OCI-LY1 (cell line): ENCODE data around the gene B3GNT3.

Experiments
- H2AFZ ChIP-seq: fragments of 200-600 bp; sonication (generic), shearing (Covaris generic); 2 replicates; pipeline ENCODE4 v1.6.0; 2014; ENCODE audit warnings: antibody characterized with exemption, mild to moderate bottlenecking, low read length
- H3F3A ChIP-seq: fragments of 200-600 bp; sonication (generic), shearing (Covaris generic); 2 replicates; pipeline ENCODE4 v1.6.0; 2014; ENCODE audit warnings: mild to moderate bottlenecking, antibody characterized with exemption, low read length, moderate library complexity; ENCODE audit not compliant: insufficient read depth
- H3K27ac ChIP-seq: fragments of 200-600 bp; sonication (generic); 2 replicates; pipeline ENCODE4 v1.5.1; 2014; ENCODE audit warnings: low read length, mixed run types, mild to moderate bottlenecking, low read depth; ENCODE audit not compliant: poor library complexity, severe bottlenecking
- H3K27me3 ChIP-seq: fragments of 200-600 bp; sonication (generic); 2 replicates; pipeline ENCODE4 v1.6.0; 2014; ENCODE audit warnings: antibody characterized with exemption, mild to moderate bottlenecking, low read length, moderate library complexity; ENCODE audit not compliant: insufficient read depth
- H3K36me3 ChIP-seq: fragments of 200-600 bp; sonication (generic); 2 replicates; pipeline ENCODE4 v1.6.1; 2014; ENCODE audit warnings: mild to moderate bottlenecking, antibody characterized with exemption, low read length, moderate library complexity, mixed read lengths; ENCODE audit not compliant: insufficient read depth
- H3K4me1 ChIP-seq: fragments of 200-600 bp; sonication (generic); 2 replicates; pipeline ENCODE4 v1.5.1; 2014; ENCODE audit warnings: mild to moderate bottlenecking, low read length, moderate library complexity; ENCODE audit not compliant: insufficient read depth, severe bottlenecking
- H3K4me2 ChIP-seq: fragments of 200-600 bp; sonication (generic), shearing (Covaris generic); 2 replicates; pipeline ENCODE4 v1.6.1; 2014; ENCODE audit warnings: low read length
- H3K4me3 ChIP-seq: fragments of 200-600 bp; sonication (generic); 2 replicates; pipeline ENCODE4 v1.5.1; 2014; ENCODE audit warnings: low read length, low read depth, mild to moderate bottlenecking, mixed read lengths; ENCODE audit not compliant: poor library complexity, severe bottlenecking
- H3K79me2 ChIP-seq: fragments of 200-600 bp; shearing (Covaris generic); 2 replicates; pipeline ENCODE4 v1.6.1; 2016; ENCODE audit warnings: mixed run types, low read length, mixed read lengths; ENCODE audit not compliant: insufficient read depth
- H3K9ac ChIP-seq: fragments of 200-600 bp; sonication (generic), shearing (Covaris generic); 2 replicates; pipeline ENCODE4 v1.6.1; 2014; ENCODE audit warnings: mild to moderate bottlenecking, low read length, mixed read lengths
- H3K9me2 ChIP-seq: fragments of 200-600 bp; sonication (generic), shearing (Covaris generic); 2 replicates; pipeline ENCODE4 v1.6.1; 2014; ENCODE audit warnings: low read depth, mild to moderate bottlenecking, low read length, mixed read lengths
- H3K9me3 ChIP-seq: fragments of 200-600 bp; shearing (Covaris generic); 2 replicates; pipeline ENCODE4 v1.6.1; 2014; ENCODE audit warnings: low read length, mixed read lengths
- H4K20me1 ChIP-seq: fragments of 200-600 bp; sonication (generic), shearing (Covaris generic); 2 replicates; pipeline ENCODE4 v1.6.0; 2016; ENCODE audit warnings: mild to moderate bottlenecking, low read length; ENCODE audit not compliant: insufficient read depth
- CTCF ChIP-seq: fragments of 200-600 bp; sonication (generic), shearing (Covaris generic); IDR thresholded peaks from 2 replicates; pipeline ENCODE4 v1.5.1; 2017; ENCODE audit warnings: mild to moderate bottlenecking, antibody characterized with exemption, low read length, moderate library complexity, mixed read lengths
- EZH2 ChIP-seq: fragments of 200-600 bp; sonication (generic), shearing (Covaris generic); IDR thresholded peaks from 2 replicates; pipeline ENCODE4 v1.8.0; 2017; ENCODE audit warnings: borderline replicate concordance, mixed run types, mild to moderate bottlenecking, antibody characterized with exemption, low read length, moderate library complexity, mixed read lengths

B3GNT3 gene

GRCh38 chr19:17754634-17755442 is 40.1 kb upstream of the B3GNT3 start:
- Histone ChIP-seq H3K9me3 (no peaks in the 10 kb centered on the region), H3K4me2 (peak overlapping the region; percentile 26; the same call in 1 of the 2 replicates), H3K9me2 (no peaks in the 10 kb centered on the region), H3K79me2 (0 out of 2 replicates have a peak, but pooled peaks cover 7% of the 10 kb centered on the region), H3K36me3 (peaks cover 43% of the 10 kb centered on the region), H2AFZ (no peak overlapping the region), H3F3A (no peaks in the 10 kb centered on the region; the same call in 1 of the 2 replicates), H3K4me3 (no peak overlapping the region), H3K9ac (peak overlapping the region; percentile 28; the same call in 1 of the 2 replicates), H4K20me1 (no peaks in the 10 kb centered on the region), H3K27ac (peak overlapping the region; percentile 83), H3K27me3 (no peaks in the 10 kb centered on the region), H3K4me1 (peaks cover 64% of the 10 kb centered on the region)
- no peak for TF ChIP-seq EZH2
- peak; percentile 57 for TF ChIP-seq CTCF

DNA sequence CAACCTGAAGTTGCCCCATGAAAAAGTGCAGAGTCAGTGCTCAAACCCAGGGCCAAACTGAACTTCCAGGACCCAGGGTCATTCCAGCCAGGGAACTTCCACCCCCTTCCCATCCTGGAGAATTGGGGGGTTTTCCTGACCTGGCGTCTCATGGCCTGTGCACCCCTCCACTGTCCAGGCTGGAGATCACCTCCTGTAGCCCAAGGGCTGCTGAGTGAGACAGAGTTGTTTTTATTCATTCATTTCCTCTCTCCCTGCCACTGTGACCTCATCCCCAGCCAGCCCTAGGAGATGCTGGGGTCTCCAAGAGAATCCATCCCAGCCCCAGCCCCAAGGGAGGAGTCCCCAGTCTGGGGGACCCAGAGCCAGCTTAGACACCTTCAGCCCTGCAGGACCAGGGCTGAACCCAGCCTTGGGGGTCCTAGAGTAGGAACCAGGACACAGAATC is 39.5 kb upstream of the B3GNT3 start:
- peak overlapping the region; percentile 28; the same call in 1 of the 2 replicates for H3K9ac ChIP-seq
- no peaks in the 10 kb centered on the region; the same call in 1 of the 2 replicates for H3F3A ChIP-seq
- 0 out of 2 replicates have a peak overlapping the region, but pooled peaks have one; percentile 9 for H3K4me2 ChIP-seq
- H2AFZ ChIP-seq, result no peak overlapping the region
- H3K4me1 ChIP-seq, result peaks cover 58% of the 10 kb centered on the region
- H3K79me2 ChIP-seq, result 0 out of 2 replicates have a peak, but pooled peaks cover 4% of the 10 kb centered on the region
- TF ChIP-seq CTCF (no peak), EZH2 (no peak)
- peaks cover 48% of the 10 kb centered on the region for H3K36me3 ChIP-seq
- H3K27me3 ChIP-seq, result no peaks in the 10 kb centered on the region
- no peaks in the 10 kb centered on the region for H3K9me3 ChIP-seq
- no peaks in the 10 kb centered on the region for H4K20me1 ChIP-seq
- peak overlapping the region; percentile 83 for H3K27ac ChIP-seq
- H3K4me3 ChIP-seq, result no peak overlapping the region
- H3K9me2 ChIP-seq, result no peaks in the 10 kb centered on the region

DNA sequence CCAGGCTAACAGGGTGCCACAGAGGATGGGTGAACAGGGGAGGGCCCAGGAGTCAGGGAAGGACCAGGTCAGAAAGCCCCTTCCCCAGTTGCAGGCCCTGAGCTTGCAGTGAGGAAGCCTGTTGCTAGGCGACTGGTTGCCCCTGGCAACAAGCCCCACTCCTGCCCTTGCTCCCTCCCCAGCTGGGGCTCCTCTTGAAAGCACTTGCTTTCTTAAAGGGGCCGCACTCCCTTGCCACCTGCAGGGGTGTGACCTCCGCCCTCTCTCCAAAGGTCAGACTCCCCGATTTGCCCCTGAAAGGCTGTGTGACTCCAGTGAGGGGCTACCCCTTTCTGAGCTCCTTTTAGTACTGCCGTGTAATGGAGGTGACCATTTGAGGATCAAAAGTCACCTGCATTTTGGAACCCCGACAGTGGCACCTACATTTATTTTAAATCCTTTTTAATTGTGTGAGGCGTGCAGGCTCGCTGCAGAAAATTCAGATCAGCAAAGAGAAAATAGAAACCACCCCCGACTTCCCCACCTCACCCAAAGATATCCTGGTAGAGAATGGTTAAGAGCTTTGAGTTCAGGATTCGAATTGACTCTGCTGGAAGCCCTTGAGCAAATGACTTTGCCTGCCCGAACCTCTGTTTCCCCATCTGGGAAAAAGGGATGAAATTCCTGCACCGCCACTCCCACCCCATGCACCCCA is 38.8 kb upstream of the B3GNT3 start:
- Histone ChIP-seq H3K4me3 (no peak overlapping the region), H3K4me2 (0 out of 2 replicates have a peak overlapping the region, but pooled peaks have one; percentile 9)

More for the DNA sequence above, 38.8 kb upstream of the B3GNT3 start:
- Histone ChIP-seq H3K9me2 (no peaks in the 10 kb centered on the region), H3K36me3 (peaks cover 54% of the 10 kb centered on the region), H3F3A (no peaks in the 10 kb centered on the region; the same call in 1 of the 2 replicates), H3K4me1 (peaks cover 51% of the 10 kb centered on the region), H4K20me1 (no peaks in the 10 kb centered on the region), H2AFZ (no peak overlapping the region), H3K27ac (peak overlapping the region; percentile 83), H3K9ac (no peak overlapping the region), H3K27me3 (no peaks in the 10 kb centered on the region), H3K9me3 (no peaks in the 10 kb centered on the region), H3K79me2 (0 out of 2 replicates have a peak, but pooled peaks cover 4% of the 10 kb centered on the region)
- TF ChIP-seq CTCF (no peak), EZH2 (no peak)
